ENCODE measurements around the gene PHC3.

PHC3 gene

DNA sequence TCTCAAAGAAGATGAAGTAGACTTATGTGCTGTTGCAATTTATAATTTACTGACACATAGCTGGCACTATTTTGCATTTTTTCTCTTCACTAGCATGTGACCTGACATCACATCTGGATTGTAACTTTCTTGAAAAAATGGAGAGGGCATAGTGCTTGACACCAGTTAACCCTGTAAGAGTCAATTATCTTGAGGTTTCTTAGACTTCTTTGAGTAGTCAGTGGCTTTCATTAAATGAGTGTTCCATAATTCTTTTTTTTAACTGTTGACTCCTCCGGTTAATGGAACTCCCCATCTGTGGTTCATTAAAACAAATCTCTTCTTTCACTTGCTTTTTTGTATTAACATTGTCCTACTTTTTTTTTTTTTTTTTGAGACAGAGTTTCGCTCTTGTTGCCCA is 23.8 kb upstream of the PHC3 start:
- H3K4me3 ChIP-seq (ENCODE audit: low read depth, low read length): no peak overlapping the region
- TF ChIP-seq, protein P1, sequence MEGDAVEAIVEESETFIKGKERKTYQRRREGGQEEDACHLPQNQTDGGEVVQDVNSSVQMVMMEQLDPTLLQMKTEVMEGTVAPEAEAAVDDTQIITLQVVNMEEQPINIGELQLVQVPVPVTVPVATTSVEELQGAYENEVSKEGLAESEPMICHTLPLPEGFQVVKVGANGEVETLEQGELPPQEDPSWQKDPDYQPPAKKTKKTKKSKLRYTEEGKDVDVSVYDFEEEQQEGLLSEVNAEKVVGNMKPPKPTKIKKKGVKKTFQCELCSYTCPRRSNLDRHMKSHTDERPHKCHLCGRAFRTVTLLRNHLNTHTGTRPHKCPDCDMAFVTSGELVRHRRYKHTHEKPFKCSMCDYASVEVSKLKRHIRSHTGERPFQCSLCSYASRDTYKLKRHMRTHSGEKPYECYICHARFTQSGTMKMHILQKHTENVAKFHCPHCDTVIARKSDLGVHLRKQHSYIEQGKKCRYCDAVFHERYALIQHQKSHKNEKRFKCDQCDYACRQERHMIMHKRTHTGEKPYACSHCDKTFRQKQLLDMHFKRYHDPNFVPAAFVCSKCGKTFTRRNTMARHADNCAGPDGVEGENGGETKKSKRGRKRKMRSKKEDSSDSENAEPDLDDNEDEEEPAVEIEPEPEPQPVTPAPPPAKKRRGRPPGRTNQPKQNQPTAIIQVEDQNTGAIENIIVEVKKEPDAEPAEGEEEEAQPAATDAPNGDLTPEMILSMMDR (IDR thresholded peaks at IDR 0.05; ENCODE audit: insufficient read depth, low read length, missing control alignments): no peak
- POLR2A ChIA-PET: no interaction called here
- DNase-seq (ENCODE audit: low read depth, low spot score): no peak
- CTCF ChIA-PET: interaction anchor here (4.0 kb wide), 1 partner anchor 16 kb away, joined by 18 read pairs; no protein-coding TSS in a partner anchor

DNA sequence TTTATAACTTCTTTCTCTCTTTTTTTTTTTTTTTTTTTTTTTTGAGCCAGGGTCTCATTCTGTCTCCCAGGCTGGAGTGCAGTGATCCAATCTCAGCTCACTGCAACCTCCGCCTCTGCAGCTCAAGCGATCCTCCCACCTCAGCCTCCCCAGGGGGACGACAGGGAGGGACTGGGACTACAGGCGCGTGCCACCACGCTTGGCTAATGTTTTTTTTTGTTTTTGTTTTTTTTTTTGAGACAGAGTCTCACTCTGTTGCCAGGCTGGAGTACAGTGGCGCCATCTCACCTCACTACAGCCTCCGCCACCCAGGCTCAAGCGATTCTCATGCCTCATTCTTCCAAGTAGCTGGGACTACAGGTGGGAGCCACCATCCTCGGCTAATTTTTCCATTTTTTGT is 23.0 kb upstream of the PHC3 start:
- TF ChIP-seq, protein P1 (IDR thresholded peaks at IDR 0.05; ENCODE audit: insufficient read depth, low read length, missing control alignments): no peak
- POLR2A ChIA-PET: no interaction called here
- H3K4me3 ChIP-seq (ENCODE audit: low read depth, low read length): no peak overlapping the region
- no peak for DNase-seq (ENCODE audit: low read depth, low spot score)
- CTCF ChIA-PET: interaction anchor here (4.0 kb wide), 1 partner anchor 16 kb away, joined by 18 read pairs; no protein-coding TSS in a partner anchor

DNA sequence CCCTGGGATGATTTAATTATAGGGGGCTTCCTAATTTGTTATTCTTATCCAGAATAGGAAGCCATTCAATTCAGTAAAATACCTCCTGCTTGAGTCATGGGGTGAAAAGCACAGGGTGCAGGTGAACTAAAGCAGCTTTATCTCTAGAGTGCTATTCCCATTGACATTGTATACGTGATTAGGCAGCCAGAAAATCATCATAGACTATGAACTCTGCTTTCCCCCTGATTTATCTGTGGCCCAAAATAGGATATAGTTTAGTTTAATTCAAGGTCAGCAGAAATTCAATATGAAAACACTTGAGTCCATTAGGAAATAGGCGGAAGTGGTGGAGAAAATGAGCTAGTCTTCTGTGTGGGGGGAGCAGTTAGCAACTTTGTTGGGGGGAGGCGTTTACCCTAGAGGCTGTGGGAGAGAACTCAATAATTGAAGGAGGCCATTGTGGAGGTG is 22.5 kb upstream of the PHC3 start:
- H3K4me3 ChIP-seq (ENCODE audit: low read depth, low read length): no peak overlapping the region
- CTCF ChIA-PET: interaction anchor here (0.8 to 4.0 kb wide), 2 partner anchors 12 to 15 kb away, joined by 4 to 18 read pairs; no protein-coding TSS in a partner anchor
- DNase-seq (ENCODE audit: low read depth, low spot score): no peak
- TF ChIP-seq, protein P1 (IDR thresholded peaks at IDR 0.05; ENCODE audit: insufficient read depth, low read length, missing control alignments): no peak
- POLR2A ChIA-PET: no interaction called here

DNA sequence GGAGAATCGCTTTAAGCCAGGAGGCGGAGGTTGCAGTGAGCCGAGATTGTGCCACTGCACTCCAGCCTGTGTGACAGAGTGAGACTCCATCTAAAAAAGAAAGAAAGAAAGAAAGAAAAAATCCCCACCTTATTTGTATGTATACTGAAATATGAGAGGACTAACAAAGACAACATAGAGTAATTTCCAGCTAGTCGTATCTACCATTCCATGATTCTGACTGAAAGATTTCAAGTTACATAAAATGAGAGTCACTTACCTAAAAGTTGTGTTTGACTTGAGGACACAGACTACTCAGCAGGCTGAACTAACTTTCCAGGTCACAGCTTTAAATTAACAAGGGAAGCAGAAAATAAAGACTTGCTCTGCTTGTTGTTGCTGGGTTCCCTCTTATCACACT is 21.9 kb upstream of the PHC3 start:
- no peak overlapping the region for H3K4me3 ChIP-seq (ENCODE audit: low read depth, low read length)
- CTCF ChIA-PET: interaction anchor here (0.8 to 4.0 kb wide), 2 partner anchors 11 to 15 kb away, joined by 4 to 18 read pairs; no protein-coding TSS in a partner anchor
- TF ChIP-seq, protein P1 (IDR thresholded peaks at IDR 0.05; ENCODE audit: insufficient read depth, low read length, missing control alignments): no peak
- DNase-seq (ENCODE audit: low read depth, low spot score): no peak
- POLR2A ChIA-PET: no interaction called here

DNA sequence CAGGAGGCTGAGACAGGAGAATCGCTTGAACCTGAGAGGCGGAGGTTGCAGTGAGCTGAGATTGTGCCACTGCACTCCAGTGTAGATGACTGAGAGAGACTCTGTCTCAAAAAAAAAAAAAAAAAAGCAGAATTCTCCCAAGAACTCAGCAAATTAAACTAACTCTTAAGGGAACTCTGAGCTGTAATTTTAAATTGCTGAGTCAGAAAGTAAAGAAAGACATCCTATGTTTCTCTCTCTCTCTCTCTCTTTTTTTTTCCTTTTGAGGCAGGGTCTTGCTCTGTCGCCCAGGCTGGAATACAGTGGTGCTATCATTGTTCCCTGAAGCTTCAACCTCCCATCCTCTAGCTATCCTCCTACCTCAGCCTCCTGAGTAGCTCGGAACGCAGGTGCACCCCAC is 20.0 kb upstream of the PHC3 start:
- no peak for DNase-seq (ENCODE audit: low read depth, low spot score)
- TF ChIP-seq, protein P1 (IDR thresholded peaks at IDR 0.05; ENCODE audit: insufficient read depth, low read length, missing control alignments): no peak
- H3K4me3 ChIP-seq (ENCODE audit: low read depth, low read length): no peak overlapping the region
- ChIA-PET CTCF (interaction anchor here (0.7 kb wide), 1 partner anchor 13 kb away, joined by 4 read pairs; no protein-coding TSS in a partner anchor), POLR2A (no interaction called here)

DNA sequence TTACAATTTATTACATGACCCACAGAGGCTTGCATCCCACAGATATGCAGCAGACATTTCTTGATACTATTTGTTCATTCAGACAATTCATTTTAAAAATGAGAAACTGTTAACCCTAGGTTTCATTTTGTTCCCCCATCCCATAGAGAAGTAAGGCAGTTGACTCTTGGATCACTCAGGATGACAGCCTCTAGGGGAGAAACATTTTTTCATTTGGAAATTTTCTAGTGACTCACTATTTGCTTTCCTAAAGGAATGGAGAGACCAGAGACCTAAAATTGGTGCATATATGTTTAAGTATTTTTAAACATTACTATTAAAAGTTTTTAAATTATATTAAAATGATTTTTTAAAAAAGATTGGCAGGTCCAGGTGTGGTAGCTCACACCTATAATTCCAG is 19.5 kb upstream of the PHC3 start:
- no peak for DNase-seq (ENCODE audit: low read depth, low spot score)
- H3K4me3 ChIP-seq (ENCODE audit: low read depth, low read length): no peak overlapping the region
- TF ChIP-seq, protein P1 (IDR thresholded peaks at IDR 0.05; ENCODE audit: insufficient read depth, low read length, missing control alignments): no peak
- POLR2A ChIA-PET: no interaction called here
- CTCF ChIA-PET: interaction anchor here (0.7 to 1.0 kb wide), 2 partner anchors 12 to 647 kb away, joined by 3 to 4 read pairs; no protein-coding TSS in a partner anchor

All from AG04449 (cell line).